Gastroesophageal sphincter (tissue), 3 donors: ENCODE results near the gene TSPAN11.

Source experiments
- POLR2A ChIP-seq, 2 donors: fragments of 450-650 bp; IDR thresholded peaks; one replicate each; pipeline ENCODE4 v1.6.1; 2017; ENCODE audit warnings: antibody characterized with exemption in 2 of 2, mild to moderate bottlenecking in 2 of 2, moderate library complexity in 1 of 2
- POLR2AphosphoS5 ChIP-seq: sonication (generic); formaldehyde crosslinking; IDR thresholded peaks from one replicate; pipeline ENCODE4 v1.6.1; 2017; ENCODE audit warnings: antibody characterized with exemption
- TF ChIP-seq, protein P1 (sequence below), 4 experiments: fragments of 200-600 bp in 2 of 4; fragments of 450-650 bp in 2 of 4; sonication (generic) in 1 of 4; IDR thresholded peaks; one replicate each; pipeline ENCODE4 v1.5.1; 2017 to 2019; ENCODE audit warnings: antibody characterized with exemption in 4 of 4, mild to moderate bottlenecking in 2 of 4, moderate library complexity in 2 of 4

DNA sequence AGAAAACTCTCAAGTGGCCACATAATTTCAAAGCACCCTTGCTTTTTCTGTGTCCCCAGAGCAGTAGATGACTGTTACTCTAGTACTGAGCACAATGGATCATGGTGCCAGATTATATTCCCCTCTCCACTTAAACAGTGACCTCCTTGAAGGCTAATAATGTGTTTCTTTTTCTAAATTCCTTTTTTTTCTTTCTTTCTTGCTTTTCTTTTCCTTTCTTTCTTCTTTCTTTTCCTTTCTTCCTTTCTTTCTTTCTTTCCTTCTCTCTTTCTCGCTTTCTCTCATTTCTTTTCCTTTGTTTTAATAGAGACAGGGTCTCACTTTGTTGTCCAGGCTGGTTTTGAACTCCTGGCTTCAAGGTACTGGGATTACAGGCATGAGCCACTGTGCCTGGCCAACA, 26.2 kb upstream of the TSPAN11 start:
- no peak for TF ChIP-seq POLR2A (IDR thresholded peaks at IDR 0.05)
- TF ChIP-seq, protein P1, sequence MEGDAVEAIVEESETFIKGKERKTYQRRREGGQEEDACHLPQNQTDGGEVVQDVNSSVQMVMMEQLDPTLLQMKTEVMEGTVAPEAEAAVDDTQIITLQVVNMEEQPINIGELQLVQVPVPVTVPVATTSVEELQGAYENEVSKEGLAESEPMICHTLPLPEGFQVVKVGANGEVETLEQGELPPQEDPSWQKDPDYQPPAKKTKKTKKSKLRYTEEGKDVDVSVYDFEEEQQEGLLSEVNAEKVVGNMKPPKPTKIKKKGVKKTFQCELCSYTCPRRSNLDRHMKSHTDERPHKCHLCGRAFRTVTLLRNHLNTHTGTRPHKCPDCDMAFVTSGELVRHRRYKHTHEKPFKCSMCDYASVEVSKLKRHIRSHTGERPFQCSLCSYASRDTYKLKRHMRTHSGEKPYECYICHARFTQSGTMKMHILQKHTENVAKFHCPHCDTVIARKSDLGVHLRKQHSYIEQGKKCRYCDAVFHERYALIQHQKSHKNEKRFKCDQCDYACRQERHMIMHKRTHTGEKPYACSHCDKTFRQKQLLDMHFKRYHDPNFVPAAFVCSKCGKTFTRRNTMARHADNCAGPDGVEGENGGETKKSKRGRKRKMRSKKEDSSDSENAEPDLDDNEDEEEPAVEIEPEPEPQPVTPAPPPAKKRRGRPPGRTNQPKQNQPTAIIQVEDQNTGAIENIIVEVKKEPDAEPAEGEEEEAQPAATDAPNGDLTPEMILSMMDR (IDR thresholded peaks at IDR 0.05) = no peak
- no peak for TF ChIP-seq POLR2AphosphoS5
